ENCODE measurements around the gene DPF3. TPM values are rescaled to one million over a fixed set of nuclear protein-coding genes. Genes with fewer than 3 reads are reported as not detected.

The DPF3 gene
- total RNA-seq, 3 donors from 2014 or later, result 9.3 to 21.9 (median 10.9) TPM

- no peak for ATAC-seq
- intact Hi-C loops (cut with DNase I, micrococcal nuclease), result no loop called here
- H3K36me3 ChIP-seq (ENCODE audit: low read depth), result no peaks in the 10 kb centered on the region
These were observed 147.6 kb downstream of the DPF3 start for GRCh38 chr14:72745991-72746980.

GRCh38 chr14:72745546-72745945, 148.4 kb downstream of the DPF3 start:
- Histone ChIP-seq H3K36me3 (ENCODE audit: low read depth) (no peaks in the 10 kb centered on the region), H3K9me3 (no peaks in the 10 kb centered on the region), H3K4me1 (ENCODE audit: low read depth) (no peaks in the 10 kb centered on the region), H3K4me3 (no peak overlapping the region)
- no peak for TF ChIP-seq CTCF (IDR thresholded peaks at IDR 0.05)
- intact Hi-C loops (cut with DNase I, micrococcal nuclease), result no loop called here
- DNase-seq (no peak), ATAC-seq (no peak)

More at GRCh38 chr14:72745991-72746980, 147.6 kb downstream of the DPF3 start:
- Histone ChIP-seq H3K4me3 (no peak overlapping the region), H3K9me3 (no peaks in the 10 kb centered on the region), H3K4me1 (ENCODE audit: low read depth) (no peaks in the 10 kb centered on the region)
- no peak for DNase-seq
- TF ChIP-seq CTCF (IDR thresholded peaks at IDR 0.05), result no peak

- intact Hi-C loops (cut with DNase I, micrococcal nuclease), result no loop called here
- ATAC-seq, result no peak
- H3K4me1 ChIP-seq (ENCODE audit: low read depth), result no peaks in the 10 kb centered on the region
These were observed 149.3 kb downstream of the DPF3 start for GRCh38 chr14:72744416-72745120.

GRCh38 chr14:72743626-72744025, 150.3 kb downstream of the DPF3 start:
- H3K4me3 ChIP-seq, result no peak overlapping the region
- no peaks in the 10 kb centered on the region for H3K4me1 ChIP-seq (ENCODE audit: low read depth)
- no peaks in the 10 kb centered on the region for H3K36me3 ChIP-seq (ENCODE audit: low read depth)
- no peak for TF ChIP-seq CTCF (IDR thresholded peaks at IDR 0.05)
- ATAC-seq (no peak), DNase-seq (no peak)
- intact Hi-C loops (cut with DNase I, micrococcal nuclease), result no loop called here
- H3K9me3 ChIP-seq, result no peaks in the 10 kb centered on the region

More at GRCh38 chr14:72744416-72745120, 149.3 kb downstream of the DPF3 start:
- no peak for DNase-seq
- no peaks in the 10 kb centered on the region for H3K36me3 ChIP-seq (ENCODE audit: low read depth)
- no peak overlapping the region for H3K4me3 ChIP-seq
- no peaks in the 10 kb centered on the region for H3K9me3 ChIP-seq
- no peak for TF ChIP-seq CTCF (IDR thresholded peaks at IDR 0.05)

- no peak overlapping the region for H3K4me3 ChIP-seq
- intact Hi-C loops (cut with DNase I, micrococcal nuclease), result no loop called here
- H3K36me3 ChIP-seq (ENCODE audit: low read depth), result no peaks in the 10 kb centered on the region
- no peak for DNase-seq
- ATAC-seq, result no peak
- TF ChIP-seq CTCF (IDR thresholded peaks at IDR 0.05), result no peak
- no peaks in the 10 kb centered on the region for H3K9me3 ChIP-seq
- no peaks in the 10 kb centered on the region for H3K4me1 ChIP-seq (ENCODE audit: low read depth)
These were observed 151.1 kb downstream of the DPF3 start for GRCh38 chr14:72742838-72743195.
